ENCODE results near the gene URI1. TPM values are rescaled to one million over a fixed set of nuclear protein-coding genes. Genes with fewer than 3 reads are reported as not detected.
A peak's percentile ranks its signal among the peaks of the same experiment; 100 is the strongest.

Gene URI1
- total RNA-seq, 1 donor from 2014 or later: 43.7 TPM

GRCh38 chr19:30008169-30008568 is 66.1 kb downstream of the URI1 start:
- TF ChIP-seq, protein P1, sequence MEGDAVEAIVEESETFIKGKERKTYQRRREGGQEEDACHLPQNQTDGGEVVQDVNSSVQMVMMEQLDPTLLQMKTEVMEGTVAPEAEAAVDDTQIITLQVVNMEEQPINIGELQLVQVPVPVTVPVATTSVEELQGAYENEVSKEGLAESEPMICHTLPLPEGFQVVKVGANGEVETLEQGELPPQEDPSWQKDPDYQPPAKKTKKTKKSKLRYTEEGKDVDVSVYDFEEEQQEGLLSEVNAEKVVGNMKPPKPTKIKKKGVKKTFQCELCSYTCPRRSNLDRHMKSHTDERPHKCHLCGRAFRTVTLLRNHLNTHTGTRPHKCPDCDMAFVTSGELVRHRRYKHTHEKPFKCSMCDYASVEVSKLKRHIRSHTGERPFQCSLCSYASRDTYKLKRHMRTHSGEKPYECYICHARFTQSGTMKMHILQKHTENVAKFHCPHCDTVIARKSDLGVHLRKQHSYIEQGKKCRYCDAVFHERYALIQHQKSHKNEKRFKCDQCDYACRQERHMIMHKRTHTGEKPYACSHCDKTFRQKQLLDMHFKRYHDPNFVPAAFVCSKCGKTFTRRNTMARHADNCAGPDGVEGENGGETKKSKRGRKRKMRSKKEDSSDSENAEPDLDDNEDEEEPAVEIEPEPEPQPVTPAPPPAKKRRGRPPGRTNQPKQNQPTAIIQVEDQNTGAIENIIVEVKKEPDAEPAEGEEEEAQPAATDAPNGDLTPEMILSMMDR (IDR thresholded peaks at IDR 0.05): no peak
- Mint-ChIP-seq H3K36me3 (ENCODE audit: unreplicated experiment) (peaks cover 39% of the 10 kb centered on the region), H3K4me3 (ENCODE audit: unreplicated experiment) (no peak overlapping the region), H3K4me1 (ENCODE audit: unreplicated experiment) (peaks cover 10% of the 10 kb centered on the region), H3K9me3 (ENCODE audit: unreplicated experiment) (no peaks in the 10 kb centered on the region), H3K27me3 (ENCODE audit: unreplicated experiment) (no peaks in the 10 kb centered on the region), H3K27ac (ENCODE audit: unreplicated experiment) (no peak overlapping the region)
- DNase-seq (ENCODE audit: extremely low spot score, unreplicated experiment): no peak

GRCh38 chr19:30009013-30009412 is 67.0 kb downstream of the URI1 start:
- no peaks in the 10 kb centered on the region for H3K9me3 Mint-ChIP-seq (ENCODE audit: unreplicated experiment)
- H3K4me1 Mint-ChIP-seq (ENCODE audit: unreplicated experiment): peaks cover 3% of the 10 kb centered on the region
- H3K36me3 Mint-ChIP-seq (ENCODE audit: unreplicated experiment): peaks cover 45% of the 10 kb centered on the region
- H3K27me3 Mint-ChIP-seq (ENCODE audit: unreplicated experiment): no peaks in the 10 kb centered on the region
- no peak overlapping the region for H3K27ac Mint-ChIP-seq (ENCODE audit: unreplicated experiment)
- no peak overlapping the region for H3K4me3 Mint-ChIP-seq (ENCODE audit: unreplicated experiment)
- no peak for DNase-seq (ENCODE audit: extremely low spot score, unreplicated experiment)
- TF ChIP-seq, protein P1 (IDR thresholded peaks at IDR 0.05): no peak

GRCh38 chr19:30011051-30011578 is 69.1 kb downstream of the URI1 start:
- H3K36me3 Mint-ChIP-seq (ENCODE audit: unreplicated experiment): peaks cover 45% of the 10 kb centered on the region
- no peak overlapping the region for H3K4me3 Mint-ChIP-seq (ENCODE audit: unreplicated experiment)
- H3K27me3 Mint-ChIP-seq (ENCODE audit: unreplicated experiment): no peaks in the 10 kb centered on the region
- TF ChIP-seq, protein P1 (IDR thresholded peaks at IDR 0.05): no peak
- H3K4me1 Mint-ChIP-seq (ENCODE audit: unreplicated experiment): no peaks in the 10 kb centered on the region
- no peaks in the 10 kb centered on the region for H3K9me3 Mint-ChIP-seq (ENCODE audit: unreplicated experiment)
- peak overlapping the region; percentile 1 for H3K27ac Mint-ChIP-seq (ENCODE audit: unreplicated experiment)
- DNase-seq (ENCODE audit: extremely low spot score, unreplicated experiment): no peak

DNA sequence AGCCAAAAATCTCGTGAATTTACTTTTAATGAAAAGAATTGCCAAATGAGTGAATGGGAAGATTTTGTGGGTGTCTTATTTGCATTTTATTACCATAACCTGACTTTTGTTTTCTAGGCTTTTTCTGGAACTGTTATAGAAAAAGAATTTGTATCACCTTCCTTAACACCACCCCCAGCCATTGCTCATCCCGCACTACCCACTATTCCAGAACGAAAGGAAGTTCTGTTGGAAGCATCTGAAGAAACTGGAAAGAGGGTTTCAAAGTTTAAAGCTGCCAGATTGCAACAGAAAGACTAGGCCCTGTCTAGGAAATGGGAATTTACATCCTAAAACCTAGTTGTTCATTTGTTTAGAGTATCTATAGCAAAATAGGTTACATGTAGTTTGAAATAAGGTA is 72.7 kb downstream of the URI1 start:
- no peaks in the 10 kb centered on the region for H3K27me3 Mint-ChIP-seq (ENCODE audit: unreplicated experiment)
- no peak overlapping the region for H3K27ac Mint-ChIP-seq (ENCODE audit: unreplicated experiment)
- H3K4me3 Mint-ChIP-seq (ENCODE audit: unreplicated experiment): no peak overlapping the region
- H3K9me3 Mint-ChIP-seq (ENCODE audit: unreplicated experiment): no peaks in the 10 kb centered on the region
- peaks cover 37% of the 10 kb centered on the region for H3K36me3 Mint-ChIP-seq (ENCODE audit: unreplicated experiment)
- DNase-seq (ENCODE audit: extremely low spot score, unreplicated experiment): no peak
- TF ChIP-seq, protein P1 (IDR thresholded peaks at IDR 0.05): no peak
- H3K4me1 Mint-ChIP-seq (ENCODE audit: unreplicated experiment): no peaks in the 10 kb centered on the region

DNA sequence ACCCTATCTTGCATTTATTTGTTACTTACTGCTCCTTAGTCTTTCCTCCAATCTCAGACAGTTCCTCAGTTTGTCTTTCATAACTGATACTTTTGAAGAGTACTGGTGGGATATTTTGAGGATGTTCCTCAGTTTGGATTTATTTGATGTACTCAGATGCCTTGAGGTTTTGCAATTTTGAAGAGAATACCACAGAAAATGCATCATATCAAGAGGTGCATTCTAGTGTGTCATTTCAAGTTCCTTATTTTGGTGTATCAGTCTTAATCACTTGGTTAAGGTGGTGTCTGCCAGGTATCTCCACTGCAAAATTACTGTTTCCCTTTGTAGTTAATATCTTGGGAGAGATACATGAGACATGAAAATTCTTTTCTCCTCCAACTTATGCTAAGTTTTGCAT is 75.1 kb downstream of the URI1 start:
- Mint-ChIP-seq H3K4me3 (ENCODE audit: unreplicated experiment) (no peak overlapping the region), H3K4me1 (ENCODE audit: unreplicated experiment) (no peaks in the 10 kb centered on the region), H3K36me3 (ENCODE audit: unreplicated experiment) (peaks cover 32% of the 10 kb centered on the region), H3K27me3 (ENCODE audit: unreplicated experiment) (no peaks in the 10 kb centered on the region), H3K27ac (ENCODE audit: unreplicated experiment) (no peak overlapping the region), H3K9me3 (ENCODE audit: unreplicated experiment) (no peaks in the 10 kb centered on the region)
- no peak for DNase-seq (ENCODE audit: extremely low spot score, unreplicated experiment)
- TF ChIP-seq, protein P1 (IDR thresholded peaks at IDR 0.05): no peak

All from osteocyte (in vitro differentiated cells).